GM18868 (cell line): ENCODE measurements around the gene FBLL1.
"Not testable (repeated sequence)": the region's sequence is repeated elsewhere in the genome, so short reads cannot be mapped to it uniquely, and the experiment has no call there.

Experiments
- ATAC-seq: cut with Tn5 transposase; IDR thresholded peaks from one replicate; pipeline ENCODE4 v1.9.1; 2021; ENCODE audit warnings: mild to moderate bottlenecking, moderate library complexity; ENCODE audit not compliant: unreplicated experiment

The FBLL1 gene

GRCh38 chr5:168550656-168551055 is 21.6 kb downstream of the FBLL1 start:
- no peak for ATAC-seq

- ATAC-seq = no peak
These were observed 23.0 kb downstream of the FBLL1 start for GRCh38 chr5:168552146-168552545.

- no peak for ATAC-seq
These were observed 24.4 kb downstream of the FBLL1 start for GRCh38 chr5:168553377-168554130.

- ATAC-seq = no peak
These were observed 28.3 kb downstream of the FBLL1 start for GRCh38 chr5:168557389-168557788.

- no peak for ATAC-seq
These were observed 33.2 kb downstream of the FBLL1 start for GRCh38 chr5:168562279-168562678.

- ATAC-seq = no peak
These were observed 34.9 kb downstream of the FBLL1 start for GRCh38 chr5:168563959-168564358.

- no peak for ATAC-seq
These were observed 39.6 kb downstream of the FBLL1 start for GRCh38 chr5:168568738-168569137.

- ATAC-seq = no peak
These were observed 41.6 kb downstream of the FBLL1 start for GRCh38 chr5:168570490-168571328.

- ATAC-seq = not testable (repeated sequence)
These were observed 44.6 kb downstream of the FBLL1 start for GRCh38 chr5:168573663-168574062.

- not testable (repeated sequence) for ATAC-seq
These were observed 45.1 kb downstream of the FBLL1 start for GRCh38 chr5:168574156-168574555.

- no peak for ATAC-seq
These were observed 46.6 kb downstream of the FBLL1 start for GRCh38 chr5:168575391-168576372.

- no peak for ATAC-seq
These were observed 48.9 kb downstream of the FBLL1 start for GRCh38 chr5:168578006-168578405.

GRCh38 chr5:168578538-168579487 is 49.7 kb downstream of the FBLL1 start, which contains the start of gene PANK3:
Gene PANK3, minus strand, starts transcription at chr5:168579368. Its CDS starts 85 bp downstream, at chr5:168579283.
- ATAC-seq = peak; percentile 55

- ATAC-seq = peak; percentile 87
These were observed 50.6 kb downstream of the FBLL1 start for GRCh38 chr5:168579488-168580226.

GRCh38 chr5:168580227-168580508 is 51.1 kb downstream of the FBLL1 start:
- ATAC-seq = no peak
